ENCODE results near the gene LPP.

The LPP gene

GRCh38 chr3:188544012-188544411, 390.1 kb downstream of the LPP start:
- DNase-seq (ENCODE audit: low read depth, low spot score), result no peak

GRCh38 chr3:188546835-188547670, 393.1 kb downstream of the LPP start:
- no peak for DNase-seq (ENCODE audit: low read depth, low spot score)

GRCh38 chr3:188553569-188553968, 399.6 kb downstream of the LPP start:
- DNase-seq (ENCODE audit: low read depth, low spot score), result no peak

GRCh38 chr3:188554404-188554803, 400.4 kb downstream of the LPP start:
- no peak for DNase-seq (ENCODE audit: low read depth, low spot score)

GRCh38 chr3:188557235-188557634, 403.3 kb downstream of the LPP start:
- no peak for DNase-seq (ENCODE audit: low read depth, low spot score)

- no peak for DNase-seq (ENCODE audit: low read depth, low spot score)
Observed at GRCh38 chr3:188558343-188559071, 404.6 kb downstream of the LPP start.

GRCh38 chr3:188559072-188559429, 405.1 kb downstream of the LPP start:
- no peak for DNase-seq (ENCODE audit: low read depth, low spot score)

- no peak for DNase-seq (ENCODE audit: low read depth, low spot score)
Observed at GRCh38 chr3:188559856-188560255, 405.9 kb downstream of the LPP start.

- no peak for DNase-seq (ENCODE audit: low read depth, low spot score)
Observed at GRCh38 chr3:188562144-188562543, 408.2 kb downstream of the LPP start.

GRCh38 chr3:188567478-188568195, 413.7 kb downstream of the LPP start:
- no peak for DNase-seq (ENCODE audit: low read depth, low spot score)

GRCh38 chr3:188568736-188569135, 414.8 kb downstream of the LPP start:
- no peak for DNase-seq (ENCODE audit: low read depth, low spot score)

GRCh38 chr3:188571531-188572095, 417.7 kb downstream of the LPP start:
- DNase-seq (ENCODE audit: low read depth, low spot score), result no peak

GRCh38 chr3:188573291-188573940, 419.5 kb downstream of the LPP start:
- DNase-seq (ENCODE audit: low read depth, low spot score), result no peak

- no peak for DNase-seq (ENCODE audit: low read depth, low spot score)
Observed at GRCh38 chr3:188573956-188574355, 420.0 kb downstream of the LPP start.

- no peak for DNase-seq (ENCODE audit: low read depth, low spot score)
Observed at GRCh38 chr3:188574885-188575284, 420.9 kb downstream of the LPP start.

- DNase-seq (ENCODE audit: low read depth, low spot score), result no peak
Observed at GRCh38 chr3:188575501-188575900, 421.5 kb downstream of the LPP start.

GRCh38 chr3:188577539-188577938, 423.6 kb downstream of the LPP start:
- no peak for DNase-seq (ENCODE audit: low read depth, low spot score)

GRCh38 chr3:188578576-188579363, 424.8 kb downstream of the LPP start:
- peak; percentile 54 for DNase-seq (ENCODE audit: low read depth, low spot score)

GRCh38 chr3:188580223-188580622, 426.3 kb downstream of the LPP start:
- no peak for DNase-seq (ENCODE audit: low read depth, low spot score)

GRCh38 chr3:188580659-188581058, 426.7 kb downstream of the LPP start:
- no peak for DNase-seq (ENCODE audit: low read depth, low spot score)

GRCh38 chr3:188581365-188581764, 427.4 kb downstream of the LPP start:
- no peak for DNase-seq (ENCODE audit: low read depth, low spot score)
